ENCODE data around the gene BATF3.
A peak's percentile ranks its signal among the peaks of the same experiment; 100 is the strongest.
"Not testable (repeated sequence)": the region's sequence is repeated elsewhere in the genome, so short reads cannot be mapped to it uniquely, and the experiment has no call there.

BATF3 gene

DNA sequence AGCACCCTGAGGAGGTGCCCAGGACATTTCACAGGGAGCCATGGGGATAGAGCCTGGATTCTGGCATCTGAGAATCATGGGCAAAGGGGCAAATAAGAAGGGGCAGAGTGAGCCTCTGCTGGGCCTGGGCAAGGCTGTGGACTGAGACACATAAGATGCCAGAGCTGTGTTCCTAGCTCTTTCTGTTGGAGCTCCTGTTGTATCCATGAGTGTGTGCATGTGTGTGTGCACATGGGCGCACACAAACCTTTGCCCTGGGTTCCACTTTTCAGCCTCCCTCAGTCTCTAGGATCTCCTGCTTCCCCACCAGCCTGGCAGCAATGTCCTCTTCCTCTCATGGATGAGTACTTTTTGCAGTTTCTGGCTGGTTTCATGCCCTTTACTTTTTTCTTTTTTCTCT lies 47.0 kb downstream of the BATF3 start:
- no peak for DNase-seq

- DNase-seq = no peak
Observed at GRCh38 chr1:212651977-212652376, 47.7 kb downstream of the BATF3 start.

DNA sequence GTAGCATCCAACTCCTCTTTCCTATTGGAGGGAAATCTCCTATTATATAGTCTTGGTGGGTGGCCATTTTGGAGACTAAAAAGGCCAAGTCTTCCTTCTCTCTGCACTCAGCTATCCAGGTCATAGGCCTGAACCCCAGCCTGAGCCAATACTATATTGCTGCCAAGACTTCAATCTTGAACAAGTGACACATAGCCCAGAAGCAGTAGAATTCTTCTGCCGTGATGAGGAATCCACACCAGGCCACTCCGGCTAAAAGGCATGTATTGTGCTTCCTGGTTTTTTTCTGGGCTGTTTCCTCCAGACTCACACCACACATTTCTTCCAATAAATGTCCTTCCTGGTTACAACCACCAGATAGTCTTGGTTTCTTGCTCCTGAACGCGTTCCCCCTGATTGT lies 48.1 kb downstream of the BATF3 start:
- no peak for DNase-seq

DNA sequence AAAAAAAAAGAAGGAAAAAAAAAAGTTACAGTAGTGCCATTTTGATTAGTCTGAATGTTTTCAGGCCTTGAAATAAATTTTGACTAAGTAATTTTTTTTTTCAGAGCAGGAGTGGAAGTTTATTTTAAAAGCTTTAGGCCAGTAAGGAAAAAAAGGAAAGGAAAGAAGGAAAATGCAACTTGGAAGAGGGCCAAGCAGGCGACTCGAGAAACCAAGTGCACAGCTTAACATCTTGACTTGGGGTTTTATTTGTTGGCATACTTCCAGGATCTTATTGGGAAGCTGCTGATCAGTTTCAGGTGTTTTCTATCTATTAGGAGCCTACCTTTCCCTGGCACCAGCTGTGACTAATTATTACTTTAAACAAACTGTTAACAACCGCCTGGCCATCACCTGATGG lies 49.4 kb downstream of the BATF3 start:
- DNase-seq = no peak

DNA sequence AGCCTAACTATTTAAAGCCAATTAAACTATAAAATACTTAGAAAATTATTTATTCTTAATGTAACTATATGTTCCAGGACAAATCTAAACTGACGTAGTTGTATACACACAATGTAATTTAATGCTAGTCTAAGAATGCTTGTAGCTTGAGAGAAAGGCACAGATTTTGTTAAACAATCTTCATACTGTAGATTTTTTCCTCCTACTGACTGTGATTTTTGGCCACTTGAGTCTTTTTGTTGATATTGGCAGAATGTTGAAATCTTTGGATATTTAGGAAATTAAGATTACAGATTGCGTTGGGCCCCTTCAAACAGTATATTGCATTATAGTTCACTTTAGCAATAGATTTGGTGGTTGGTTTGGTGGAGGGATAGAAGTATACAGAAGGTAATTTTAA lies 50.6 kb downstream of the BATF3 start:
- DNase-seq = no peak

DNA sequence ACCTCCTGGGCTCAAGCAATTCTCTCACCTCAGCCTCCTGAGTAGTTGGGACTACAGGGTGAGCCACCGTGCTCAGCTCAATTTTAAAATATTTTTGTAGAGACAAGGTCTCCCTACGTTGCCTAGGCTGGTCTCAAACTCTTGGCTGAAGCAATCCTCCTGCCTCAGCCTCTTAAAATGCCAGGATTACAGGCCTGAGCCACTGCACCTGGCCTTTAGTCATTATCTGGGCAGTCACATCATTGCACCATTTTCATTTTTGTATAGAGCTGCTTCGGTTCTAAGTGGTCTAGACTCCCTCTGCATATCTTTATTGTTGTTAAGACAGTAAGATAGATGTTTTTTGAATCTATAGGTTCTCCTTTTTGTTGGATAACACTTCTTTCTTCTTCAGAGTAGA lies 51.2 kb downstream of the BATF3 start:
- no peak for DNase-seq

- DNase-seq = no peak
Observed at GRCh38 chr1:212647004-212647403, 52.6 kb downstream of the BATF3 start.

DNA sequence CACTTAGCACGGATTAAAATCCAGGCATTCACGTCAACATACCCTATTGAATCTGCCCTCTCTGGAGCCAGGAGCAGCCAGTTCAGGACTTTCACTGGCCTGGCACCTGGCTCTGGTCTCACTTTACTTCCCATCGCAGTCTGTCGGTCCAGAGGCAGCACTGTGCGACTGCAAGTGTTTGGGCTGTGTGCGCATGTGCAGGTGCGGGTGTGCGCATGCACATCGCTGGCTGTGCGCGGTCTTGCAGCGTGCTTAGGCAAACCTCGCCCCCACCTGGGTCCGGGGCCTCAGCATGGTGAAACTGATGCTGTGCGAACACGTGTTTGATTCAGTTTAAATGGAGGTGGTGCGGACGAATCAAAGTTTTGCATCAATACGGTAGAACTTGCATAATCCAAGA lies 53.1 kb downstream of the BATF3 start:
- DNase-seq = no peak

- DNase-seq = no peak
Observed at GRCh38 chr1:212645546-212646543, 53.8 kb downstream of the BATF3 start.

DNA sequence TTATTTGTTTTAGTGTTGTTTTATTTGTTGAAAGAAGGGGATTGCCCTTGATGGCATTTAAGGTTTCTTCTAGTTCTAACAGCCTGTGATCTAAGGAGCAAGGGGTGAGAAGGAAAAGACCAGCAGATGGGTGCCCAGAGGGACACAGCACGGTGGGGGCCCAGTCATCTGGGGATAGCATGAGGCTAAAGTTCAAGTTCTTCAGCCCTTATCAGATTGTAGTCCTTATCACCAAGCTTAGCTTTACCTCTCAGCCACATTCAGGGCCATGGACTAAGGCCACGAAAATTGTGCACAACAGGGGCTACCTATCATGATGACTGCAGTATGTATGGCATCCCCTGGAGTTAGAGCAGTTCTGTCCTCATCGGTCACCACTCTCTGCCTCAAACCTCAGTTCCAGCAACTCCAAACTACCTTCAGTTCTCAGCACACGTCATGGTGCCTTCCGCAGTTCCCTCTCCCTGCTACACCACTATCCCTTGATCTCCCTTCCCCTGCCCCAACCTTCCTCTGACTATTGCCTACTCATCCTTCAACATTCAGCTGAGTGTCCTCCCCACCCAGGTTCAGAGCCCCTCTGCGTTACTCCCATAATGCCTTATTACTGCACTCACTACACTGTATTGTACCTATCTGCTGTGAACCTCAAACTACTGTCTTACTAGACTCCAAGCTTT lies 54.6 kb downstream of the BATF3 start:
- DNase-seq = no peak

DNA sequence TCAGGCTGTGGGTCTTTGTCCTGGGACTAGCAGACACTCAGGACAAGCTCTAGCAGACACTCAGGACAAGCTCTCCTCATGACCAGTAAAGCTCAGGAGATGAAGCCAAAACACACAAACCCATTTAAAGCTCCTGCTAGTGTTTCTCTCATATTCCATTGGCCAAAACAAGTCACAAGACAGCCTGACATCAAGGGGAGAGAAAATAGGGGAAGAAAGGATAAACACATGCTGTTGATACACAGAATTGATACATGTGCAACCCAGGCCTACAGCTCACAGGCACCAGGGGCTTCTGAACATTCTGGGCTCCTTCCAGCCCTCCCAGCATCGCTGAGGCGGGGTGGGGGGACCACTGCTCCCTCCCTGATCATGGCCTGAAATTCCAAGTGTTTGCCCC lies 55.8 kb downstream of the BATF3 start:
- DNase-seq = no peak

DNA sequence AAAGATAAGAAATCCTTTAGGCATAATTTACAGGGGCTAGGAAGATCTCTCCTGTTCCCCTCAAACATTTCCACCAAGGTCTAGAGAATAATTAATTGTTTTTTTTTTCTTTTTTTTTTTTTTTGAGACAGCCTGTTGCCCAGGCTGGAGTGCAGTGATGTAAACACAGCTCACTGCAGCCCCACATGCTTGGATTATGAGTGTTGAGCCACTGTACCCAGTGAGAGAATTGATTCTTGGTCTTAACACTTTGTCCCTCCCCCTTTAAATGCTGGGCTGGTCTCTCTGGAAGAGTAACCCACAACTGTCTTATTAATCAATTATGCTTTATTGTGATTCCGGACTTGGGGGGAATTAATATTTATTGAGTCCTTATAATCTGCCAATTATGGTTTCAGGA lies 57.7 kb downstream of the BATF3 start:
- DNase-seq = no peak

GRCh38 chr1:212640223-212640878 lies 59.3 kb downstream of the BATF3 start:
- DNase-seq = peak; percentile 3

GRCh38 chr1:212639524-212639923 lies 60.1 kb downstream of the BATF3 start:
- DNase-seq = not testable (repeated sequence)

DNA sequence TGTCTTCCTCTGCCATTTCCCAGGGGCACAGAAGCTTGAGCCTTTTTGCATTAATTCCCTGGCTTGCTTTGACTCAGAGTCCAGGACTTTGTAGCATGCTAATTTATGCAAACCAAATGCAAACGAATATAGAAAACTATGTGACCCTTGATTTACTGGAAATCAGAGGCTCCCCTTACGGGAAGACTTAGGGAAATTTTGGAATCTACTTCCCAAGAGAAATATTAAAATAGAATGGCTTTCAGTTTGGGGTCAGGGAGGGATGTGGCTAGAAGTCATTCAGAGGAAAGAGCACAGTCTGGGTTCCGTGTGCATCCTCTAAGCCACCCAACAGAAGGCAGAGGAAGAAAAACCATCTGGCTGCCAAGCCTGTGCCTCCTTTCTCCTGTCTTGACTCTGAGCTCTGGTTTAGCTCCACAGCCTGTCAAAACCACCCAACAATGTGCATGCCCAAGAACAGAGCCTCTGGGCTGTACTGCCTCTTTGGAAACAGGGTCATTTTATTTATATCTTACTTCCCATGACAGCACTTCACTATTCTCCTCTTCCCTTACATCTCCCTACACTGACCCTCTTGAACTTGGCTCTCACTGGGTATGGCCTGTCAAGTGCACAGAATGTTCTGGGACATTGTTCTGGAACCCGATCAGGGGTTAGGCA lies 61.0 kb downstream of the BATF3 start:
- no peak for DNase-seq

DNA sequence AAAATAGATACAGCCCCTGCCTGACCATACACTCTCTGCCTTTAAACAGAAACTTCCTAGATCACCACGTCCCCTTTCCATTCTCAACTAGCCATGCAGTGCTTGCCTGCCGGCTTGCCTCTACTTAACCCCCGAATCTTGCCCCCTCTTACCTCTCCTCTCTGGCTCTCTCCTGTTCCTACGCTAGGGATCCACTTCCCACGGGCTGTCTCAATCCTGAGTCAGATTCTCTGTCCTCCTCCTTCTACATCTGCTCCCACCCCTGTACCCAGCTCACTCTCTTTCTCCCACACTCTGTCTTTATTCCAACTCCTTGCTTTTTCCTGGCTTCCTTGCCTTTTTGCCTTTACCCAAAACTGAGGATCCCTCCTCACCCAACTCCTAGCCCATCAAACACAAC lies 61.7 kb downstream of the BATF3 start:
- no peak for DNase-seq
